ENCODE results near the gene DRC7. TPM values are rescaled to one million over a fixed set of nuclear protein-coding genes. Genes with fewer than 3 reads are reported as not detected.

DRC7 gene
- total RNA-seq, 2 donors from 2014 or later = 1.6 to 1.8 TPM

- H3K36me3 Mint-ChIP-seq (ENCODE audit: low read depth) = no peaks in the 10 kb centered on the region
- Histone ChIP-seq H3K27ac (ENCODE audit: low read depth, low read length) (no peak overlapping the region), H3K27me3 (ENCODE audit: control insufficient read depth, insufficient read depth, low read length, poor library complexity, severe bottlenecking) (no peaks in the 10 kb centered on the region), H3K4me1 (ENCODE audit: control insufficient read depth, insufficient read depth, low read length) (no peaks in the 10 kb centered on the region), H3K9ac (ENCODE audit: extremely low read depth, low read length, poor library complexity, severe bottlenecking) (no peak overlapping the region), H3K36me3 (ENCODE audit: control insufficient read depth, insufficient read depth, low read length) (no peaks in the 10 kb centered on the region), H3K9me3 (ENCODE audit: control insufficient read depth, low read length) (no peaks in the 10 kb centered on the region), H3K4me3 (ENCODE audit: low read length) (no peak overlapping the region)
- no peak for DNase-seq
- H3K4me3 Mint-ChIP-seq = no peak overlapping the region
- H3K27ac Mint-ChIP-seq = peak overlapping the region; percentile 40
- no peaks in the 10 kb centered on the region for H3K9me3 Mint-ChIP-seq
- H3K4me1 Mint-ChIP-seq = peaks cover 3% of the 10 kb centered on the region
- 81 to 91% methylated on average over 8 to 14 of the region's 15 CpGs for WGBS, 2 experiments (ENCODE audit: insufficient coverage in 1 of 2, insufficient read length in 1 of 2)
- H3K27me3 Mint-ChIP-seq (ENCODE audit: insufficient read depth) = no peaks in the 10 kb centered on the region
- peak; percentile 68 for TF ChIP-seq CTCF (conservative IDR thresholded peaks at IDR 0.05)
Observed at GRCh38 chr16:57663917-57664661, 30.5 kb upstream of the DRC7 start.

- H3K27me3 ChIP-seq (ENCODE audit: control insufficient read depth, insufficient read depth, low read length, poor library complexity, severe bottlenecking) = no peaks in the 10 kb centered on the region
- no peaks in the 10 kb centered on the region for H3K36me3 Mint-ChIP-seq (ENCODE audit: low read depth)
- peaks cover 3% of the 10 kb centered on the region for H3K4me1 Mint-ChIP-seq
- H3K9me3 Mint-ChIP-seq = no peaks in the 10 kb centered on the region
- H3K27me3 Mint-ChIP-seq (ENCODE audit: insufficient read depth) = no peaks in the 10 kb centered on the region
- no peaks in the 10 kb centered on the region for H3K9me3 ChIP-seq (ENCODE audit: control insufficient read depth, low read length)
- H3K36me3 ChIP-seq (ENCODE audit: control insufficient read depth, insufficient read depth, low read length) = no peaks in the 10 kb centered on the region
- TF ChIP-seq CTCF (conservative IDR thresholded peaks at IDR 0.05) = no peak
- 91 to 96% methylated on average over 6 of the region's 6 CpGs for WGBS, 2 experiments (ENCODE audit: insufficient coverage in 1 of 2, insufficient read length in 1 of 2)
- H3K27ac ChIP-seq (ENCODE audit: low read depth, low read length) = no peak overlapping the region
- no peak for DNase-seq
- no peak overlapping the region for H3K4me3 Mint-ChIP-seq
- no peaks in the 10 kb centered on the region for H3K4me1 ChIP-seq (ENCODE audit: control insufficient read depth, insufficient read depth, low read length)
- peak overlapping the region; percentile 40 for H3K27ac Mint-ChIP-seq
- H3K4me3 ChIP-seq (ENCODE audit: low read length) = no peak overlapping the region
- no peak overlapping the region for H3K9ac ChIP-seq (ENCODE audit: extremely low read depth, low read length, poor library complexity, severe bottlenecking)
Observed at GRCh38 chr16:57664662-57665025, 30.0 kb upstream of the DRC7 start.

- Histone ChIP-seq H3K9me3 (ENCODE audit: control insufficient read depth, low read length) (no peaks in the 10 kb centered on the region), H3K27me3 (ENCODE audit: control insufficient read depth, insufficient read depth, low read length, poor library complexity, severe bottlenecking) (no peaks in the 10 kb centered on the region), H3K27ac (ENCODE audit: low read depth, low read length) (no peak overlapping the region), H3K9ac (ENCODE audit: extremely low read depth, low read length, poor library complexity, severe bottlenecking) (no peak overlapping the region), H3K36me3 (ENCODE audit: control insufficient read depth, insufficient read depth, low read length) (no peaks in the 10 kb centered on the region), H3K4me1 (ENCODE audit: control insufficient read depth, insufficient read depth, low read length) (no peaks in the 10 kb centered on the region), H3K4me3 (ENCODE audit: low read length) (no peak overlapping the region)
- Mint-ChIP-seq H3K9me3 (no peaks in the 10 kb centered on the region), H3K36me3 (ENCODE audit: low read depth) (no peaks in the 10 kb centered on the region), H3K4me1 (peaks cover 8% of the 10 kb centered on the region), H3K27me3 (ENCODE audit: insufficient read depth) (no peaks in the 10 kb centered on the region), H3K4me3 (no peak overlapping the region), H3K27ac (no peak overlapping the region)
- DNase-seq = no peak
- 88 to 92% methylated on average over 1 to 3 of the region's 4 CpGs for WGBS, 2 experiments (ENCODE audit: insufficient coverage in 1 of 2, insufficient read length in 1 of 2)
- no peak for TF ChIP-seq CTCF (conservative IDR thresholded peaks at IDR 0.05)
Observed at GRCh38 chr16:57665541-57665940, 29.1 kb upstream of the DRC7 start.
